H9 (cell line): ENCODE results near the gene NKAIN2. TPM values are rescaled to one million over a fixed set of nuclear protein-coding genes. Genes with fewer than 3 reads are reported as not detected.

Experiments
- DNase-seq: peaks from one replicate; pipeline ENCODE4 v3.0.0-alpha.2; 2017
- H2AFZ ChIP-seq: one replicate; pipeline ENCODE4 v1.6.1; 2013; ENCODE audit warnings: mild to moderate bottlenecking, low read length, control low read depth, moderate library complexity
- H2AK5ac ChIP-seq: 2 replicates; pipeline ENCODE4 v1.6.1; 2013; ENCODE audit warnings: low read length, control low read depth, mixed read lengths; ENCODE audit not compliant: insufficient read length
- H2BK120ac ChIP-seq: one replicate; pipeline ENCODE4 v1.6.1; 2013; ENCODE audit warnings: low read depth, mild to moderate bottlenecking, low read length, control low read depth, inconsistent platforms; ENCODE audit not compliant: poor library complexity, severe bottlenecking
- H2BK12ac ChIP-seq: 2 replicates; pipeline ENCODE4 v1.6.1; 2013; ENCODE audit warnings: low read length, control low read depth, mixed read lengths, low read depth; ENCODE audit not compliant: insufficient read length
- H2BK15ac ChIP-seq: 2 replicates; pipeline ENCODE4 v1.6.1; 2013; ENCODE audit warnings: low read depth, low read length, control low read depth
- H2BK20ac ChIP-seq: one replicate; pipeline ENCODE4 v1.6.1; 2013; ENCODE audit warnings: low read depth, mild to moderate bottlenecking, low read length, control low read depth, inconsistent platforms; ENCODE audit not compliant: poor library complexity, severe bottlenecking
- H2BK5ac ChIP-seq: 2 replicates; pipeline ENCODE4 v1.6.1; 2013; ENCODE audit warnings: low read length, control low read depth, mixed read lengths; ENCODE audit not compliant: insufficient read length
- H3K14ac ChIP-seq: 2 replicates; pipeline ENCODE4 v1.6.1; 2013; ENCODE audit warnings: low read length, control low read depth; ENCODE audit not compliant: insufficient read depth
- H3K18ac ChIP-seq: 2 replicates; pipeline ENCODE4 v1.6.1; 2013; ENCODE audit warnings: low read depth, mild to moderate bottlenecking, mixed read lengths, low read length, control low read depth; ENCODE audit not compliant: insufficient read length
- H3K23ac ChIP-seq: 2 replicates; pipeline ENCODE4 v1.6.1; 2013; ENCODE audit warnings: low read length, control low read depth, mixed read lengths, low read depth; ENCODE audit not compliant: insufficient read length
- H3K23me2 ChIP-seq: 2 replicates; pipeline ENCODE4 v1.6.1; 2013; ENCODE audit warnings: low read depth, mild to moderate bottlenecking, mixed read lengths, low read length, control low read depth; ENCODE audit not compliant: insufficient read length, poor library complexity, severe bottlenecking
- H3K27ac ChIP-seq: 2 replicates; pipeline ENCODE4 v1.5.1; 2013; ENCODE audit warnings: low read length, control low read depth, mixed read lengths, low read depth; ENCODE audit not compliant: insufficient read length
- H3K27me3 ChIP-seq: 2 replicates; pipeline ENCODE4 v1.6.1; 2013; ENCODE audit warnings: low read length, control low read depth, inconsistent platforms; ENCODE audit not compliant: insufficient read depth
- H3K4ac ChIP-seq: 2 replicates; pipeline ENCODE4 v1.6.1; 2013; ENCODE audit warnings: low read depth, mild to moderate bottlenecking, control low read depth, inconsistent platforms, low read length, moderate library complexity
- H3K4me1 ChIP-seq: 2 replicates; pipeline ENCODE4 v1.6.1; 2013; ENCODE audit warnings: low read length, control low read depth, inconsistent platforms; ENCODE audit not compliant: insufficient read depth
- H3K4me2 ChIP-seq: 2 replicates; pipeline ENCODE4 v1.6.1; 2013; ENCODE audit warnings: low read length, control low read depth, mixed read lengths; ENCODE audit not compliant: insufficient read length, insufficient read depth
- H3K56ac ChIP-seq: 2 replicates; pipeline ENCODE4 v1.6.1; 2013; ENCODE audit warnings: low read depth, mild to moderate bottlenecking, mixed read lengths, low read length, control low read depth; ENCODE audit not compliant: insufficient read length
- H3K79me1 ChIP-seq: 2 replicates; pipeline ENCODE4 v1.6.1; 2013; ENCODE audit warnings: low read depth, mild to moderate bottlenecking, moderate library complexity, low read length, control low read depth, inconsistent platforms; ENCODE audit not compliant: insufficient read depth, poor library complexity, severe bottlenecking
- H3K79me2 ChIP-seq: 2 replicates; pipeline ENCODE4 v1.6.1; 2013; ENCODE audit warnings: low read length, control low read depth, inconsistent platforms; ENCODE audit not compliant: insufficient read depth
- H3K9ac ChIP-seq: 2 replicates; pipeline ENCODE4 v1.6.1; 2013; ENCODE audit warnings: low read length, control low read depth, mixed read lengths; ENCODE audit not compliant: insufficient read length; ENCODE audit errors: extremely low read depth
- H3K9me3 ChIP-seq: one replicate; pipeline ENCODE4 v1.6.1; 2013; ENCODE audit warnings: low read depth, low read length, inconsistent platforms; ENCODE audit not compliant: control insufficient read depth
- H3T11ph ChIP-seq: one replicate; pipeline ENCODE4 v1.6.1; 2013; ENCODE audit warnings: mild to moderate bottlenecking, low read length, control low read depth, inconsistent platforms
- H4K20me1 ChIP-seq: one replicate; pipeline ENCODE4 v1.6.1; 2013; ENCODE audit not compliant: control insufficient read depth, insufficient read length, insufficient read depth
- H4K5ac ChIP-seq: 2 replicates; pipeline ENCODE4 v1.6.1; 2013; ENCODE audit warnings: low read depth, mild to moderate bottlenecking, mixed read lengths, low read length, control low read depth; ENCODE audit not compliant: insufficient read length
- H4K8ac ChIP-seq: replicated peaks from 2 replicates; pipeline ENCODE4 v1.6.1; 2013; ENCODE audit warnings: low read length, control low read depth, mixed read lengths, low read depth; ENCODE audit not compliant: insufficient read length
- H4K91ac ChIP-seq: 2 replicates; pipeline ENCODE4 v1.6.1; 2013; ENCODE audit warnings: low read depth, mild to moderate bottlenecking, moderate library complexity, mixed read lengths, low read length, control low read depth; ENCODE audit not compliant: insufficient read length
- H3K27ac Mint-ChIP-seq, 3 experiments: 2 replicates in 2 of 3; 3 replicates in 1 of 3; pipeline ENCODE4 v1.8.0; 2020 to 2021; ENCODE audit warnings: mixed read lengths in 3 of 3, mild to moderate bottlenecking in 1 of 3, moderate library complexity in 1 of 3
- H3K27me3 Mint-ChIP-seq: 2 replicates; pipeline ENCODE4 v1.8.0; 2021; ENCODE audit warnings: low read depth, mild to moderate bottlenecking, moderate library complexity, mixed read lengths
- H3K36me3 Mint-ChIP-seq, 3 experiments: 2 replicates in 2 of 3; 3 replicates in 1 of 3; pipeline ENCODE4 v1.8.0; 2020 to 2021; ENCODE audit warnings: low read depth in 3 of 3, mixed read lengths in 3 of 3; ENCODE audit not compliant: insufficient read depth in 1 of 3
- H3K4me1 Mint-ChIP-seq, 2 experiments: 2 replicates each; pipeline ENCODE4 v1.8.0; 2020; ENCODE audit warnings: mixed read lengths in 2 of 2
- H3K4me3 Mint-ChIP-seq, 2 experiments: 2 replicates in 1 of 2; 3 replicates in 1 of 2; pipeline ENCODE4 v1.8.0; 2020 to 2021; ENCODE audit warnings: mild to moderate bottlenecking in 2 of 2, mixed read lengths in 2 of 2, moderate library complexity in 1 of 2
- H3K9me3 Mint-ChIP-seq, 2 experiments: 2 replicates in 1 of 2; 3 replicates in 1 of 2; pipeline ENCODE4 v1.8.0; 2020; ENCODE audit warnings: mild to moderate bottlenecking in 2 of 2, mixed read lengths in 2 of 2, moderate library complexity in 1 of 2
- WGBS: extraction: QIAGEN DNeasy Blood & Tissue Kit; methylation state at CpG from one replicate; pipeline ENCODE4 v1.1.7; 2013; ENCODE audit warnings: missing lambda C conversion rate, low lambda C conversion rate, mixed read lengths; ENCODE audit not compliant: insufficient read length; ENCODE audit errors: extremely low coverage; 5-methylcytosine and 5-hydroxymethylcytosine counted together
- total RNA-seq: library from RNA; stranded (reverse); gene quantifications from 2 replicates; pipeline ENCODE4 v1.2.1, GENCODE V29; 2021
- TF ChIP-seq, protein P1 (sequence below): fragments of 200-600 bp; sonication (generic); conservative IDR thresholded peaks from 3 replicates; pipeline ENCODE4 v1.8.0; 2021; ENCODE audit warnings: antibody characterized with exemption, mild to moderate bottlenecking

NKAIN2 gene
- total RNA-seq, 1 experiment from 2014 or later = 0.17 TPM

DNA sequence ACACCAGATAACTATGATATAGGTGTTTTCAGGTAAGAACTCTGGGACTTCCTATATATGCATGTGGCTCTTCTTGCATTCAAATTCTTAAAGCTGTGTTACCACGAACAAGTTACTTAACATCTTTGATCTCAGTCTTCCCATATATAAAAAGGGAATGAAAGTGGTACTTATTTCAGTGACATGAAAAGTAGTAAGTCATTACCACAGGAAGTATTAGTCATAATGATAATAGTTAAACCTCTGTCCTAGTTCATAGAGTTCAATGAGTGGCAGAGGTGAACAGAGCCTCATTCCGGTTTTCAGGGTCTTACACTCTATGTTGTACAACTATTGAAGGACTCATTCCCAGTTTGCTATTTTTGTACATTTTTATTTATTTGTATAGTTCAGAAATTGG, 237.0 kb downstream of the NKAIN2 start:
- no peak overlapping the region for H3K4me2 ChIP-seq
- no peaks in the 10 kb centered on the region for H3K4me1 ChIP-seq
- H3K4ac ChIP-seq = no peak overlapping the region
- no peak overlapping the region for H3K18ac ChIP-seq
- no peaks in the 10 kb centered on the region for H3K27me3 ChIP-seq
- Mint-ChIP-seq H3K9me3 (no peaks in the 10 kb centered on the region), H3K27ac (no peak overlapping the region), H3K36me3 (no peaks in the 10 kb centered on the region), H3K4me3 (no peak overlapping the region), H3K27me3 (peaks cover 2% of the 10 kb centered on the region; the same call in 1 of the 2 replicates), H3K4me1 (no peaks in the 10 kb centered on the region)
- H3K79me2 ChIP-seq = no peaks in the 10 kb centered on the region
- H2BK15ac ChIP-seq = no peak overlapping the region
- no peak overlapping the region for H4K8ac ChIP-seq
- no peak overlapping the region for H4K91ac ChIP-seq
- no CpG with 5 or more reads among the region's 2 CpGs for WGBS
- no peak overlapping the region for H2BK120ac ChIP-seq
- H3T11ph ChIP-seq = no peak overlapping the region
- H3K23ac ChIP-seq = no peak overlapping the region
- no peak overlapping the region for H2AK5ac ChIP-seq
- no peak overlapping the region for H3K27ac ChIP-seq
- H3K9ac ChIP-seq = no peak overlapping the region
- no peak overlapping the region for H4K5ac ChIP-seq
- no peak overlapping the region for H2AFZ ChIP-seq
- H3K14ac ChIP-seq = no peak overlapping the region
- no peak overlapping the region for H2BK20ac ChIP-seq
- H2BK5ac ChIP-seq = no peak overlapping the region
- no peaks in the 10 kb centered on the region for H3K9me3 ChIP-seq
- no peaks in the 10 kb centered on the region for H4K20me1 ChIP-seq
- H3K23me2 ChIP-seq = no peaks in the 10 kb centered on the region
- no peak overlapping the region for H2BK12ac ChIP-seq
- DNase-seq = no peak
- no peak overlapping the region for H3K56ac ChIP-seq
- TF ChIP-seq, protein P1, sequence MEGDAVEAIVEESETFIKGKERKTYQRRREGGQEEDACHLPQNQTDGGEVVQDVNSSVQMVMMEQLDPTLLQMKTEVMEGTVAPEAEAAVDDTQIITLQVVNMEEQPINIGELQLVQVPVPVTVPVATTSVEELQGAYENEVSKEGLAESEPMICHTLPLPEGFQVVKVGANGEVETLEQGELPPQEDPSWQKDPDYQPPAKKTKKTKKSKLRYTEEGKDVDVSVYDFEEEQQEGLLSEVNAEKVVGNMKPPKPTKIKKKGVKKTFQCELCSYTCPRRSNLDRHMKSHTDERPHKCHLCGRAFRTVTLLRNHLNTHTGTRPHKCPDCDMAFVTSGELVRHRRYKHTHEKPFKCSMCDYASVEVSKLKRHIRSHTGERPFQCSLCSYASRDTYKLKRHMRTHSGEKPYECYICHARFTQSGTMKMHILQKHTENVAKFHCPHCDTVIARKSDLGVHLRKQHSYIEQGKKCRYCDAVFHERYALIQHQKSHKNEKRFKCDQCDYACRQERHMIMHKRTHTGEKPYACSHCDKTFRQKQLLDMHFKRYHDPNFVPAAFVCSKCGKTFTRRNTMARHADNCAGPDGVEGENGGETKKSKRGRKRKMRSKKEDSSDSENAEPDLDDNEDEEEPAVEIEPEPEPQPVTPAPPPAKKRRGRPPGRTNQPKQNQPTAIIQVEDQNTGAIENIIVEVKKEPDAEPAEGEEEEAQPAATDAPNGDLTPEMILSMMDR = no peak
- no peaks in the 10 kb centered on the region for H3K79me1 ChIP-seq
